ENCODE measurements around the gene LHFPL4.

- TF ChIP-seq BACH2 (CRISPR knock-in tag; IDR thresholded peaks at IDR 0.05; ENCODE audit: borderline replicate concordance): no peak
- TF ChIP-seq ZC3H10 (CRISPR knock-in tag; IDR thresholded peaks at IDR 0.05): no peak
- TF ChIP-seq, protein P1, sequence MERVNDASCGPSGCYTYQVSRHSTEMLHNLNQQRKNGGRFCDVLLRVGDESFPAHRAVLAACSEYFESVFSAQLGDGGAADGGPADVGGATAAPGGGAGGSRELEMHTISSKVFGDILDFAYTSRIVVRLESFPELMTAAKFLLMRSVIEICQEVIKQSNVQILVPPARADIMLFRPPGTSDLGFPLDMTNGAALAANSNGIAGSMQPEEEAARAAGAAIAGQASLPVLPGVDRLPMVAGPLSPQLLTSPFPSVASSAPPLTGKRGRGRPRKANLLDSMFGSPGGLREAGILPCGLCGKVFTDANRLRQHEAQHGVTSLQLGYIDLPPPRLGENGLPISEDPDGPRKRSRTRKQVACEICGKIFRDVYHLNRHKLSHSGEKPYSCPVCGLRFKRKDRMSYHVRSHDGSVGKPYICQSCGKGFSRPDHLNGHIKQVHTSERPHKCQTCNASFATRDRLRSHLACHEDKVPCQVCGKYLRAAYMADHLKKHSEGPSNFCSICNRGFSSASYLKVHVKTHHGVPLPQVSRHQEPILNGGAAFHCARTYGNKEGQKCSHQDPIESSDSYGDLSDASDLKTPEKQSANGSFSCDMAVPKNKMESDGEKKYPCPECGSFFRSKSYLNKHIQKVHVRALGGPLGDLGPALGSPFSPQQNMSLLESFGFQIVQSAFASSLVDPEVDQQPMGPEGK (CRISPR knock-in tag; IDR thresholded peaks at IDR 0.05; ENCODE audit: borderline replicate concordance): no peak
- TF ChIP-seq, protein P2, sequence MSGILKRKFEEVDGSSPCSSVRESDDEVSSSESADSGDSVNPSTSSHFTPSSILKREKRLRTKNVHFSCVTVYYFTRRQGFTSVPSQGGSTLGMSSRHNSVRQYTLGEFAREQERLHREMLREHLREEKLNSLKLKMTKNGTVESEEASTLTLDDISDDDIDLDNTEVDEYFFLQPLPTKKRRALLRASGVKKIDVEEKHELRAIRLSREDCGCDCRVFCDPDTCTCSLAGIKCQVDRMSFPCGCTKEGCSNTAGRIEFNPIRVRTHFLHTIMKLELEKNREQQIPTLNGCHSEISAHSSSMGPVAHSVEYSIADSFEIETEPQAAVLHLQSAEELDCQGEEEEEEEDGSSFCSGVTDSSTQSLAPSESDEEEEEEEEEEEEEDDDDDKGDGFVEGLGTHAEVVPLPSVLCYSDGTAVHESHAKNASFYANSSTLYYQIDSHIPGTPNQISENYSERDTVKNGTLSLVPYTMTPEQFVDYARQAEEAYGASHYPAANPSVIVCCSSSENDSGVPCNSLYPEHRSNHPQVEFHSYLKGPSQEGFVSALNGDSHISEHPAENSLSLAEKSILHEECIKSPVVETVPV (CRISPR knock-in tag; IDR thresholded peaks at IDR 0.05): no peak
- TF ChIP-seq TSHZ2 (CRISPR knock-in tag; IDR thresholded peaks at IDR 0.05): no peak
- no peak for TF ChIP-seq CREB5 (CRISPR knock-in tag; IDR thresholded peaks at IDR 0.05; ENCODE audit: low read depth)
- no peak for TF ChIP-seq ARNTL (CRISPR knock-in tag; IDR thresholded peaks at IDR 0.05; ENCODE audit: borderline replicate concordance, low read depth)
- TF ChIP-seq ZNF8 (CRISPR knock-in tag; IDR thresholded peaks at IDR 0.05): no peak
- no peak for TF ChIP-seq ESRRG (CRISPR knock-in tag; IDR thresholded peaks at IDR 0.05)
- no peak for TF ChIP-seq OSR1 (CRISPR knock-in tag; IDR thresholded peaks at IDR 0.05)
These were observed 105.0 kb downstream of the LHFPL4 start for GRCh38 chr3:9448643-9449042.

All from SK-N-SH treated with all-trans-retinoic acid at 6 μM for 48 hours (cell line).